ENCODE results near the gene LIMA1.

The LIMA1 gene

DNA sequence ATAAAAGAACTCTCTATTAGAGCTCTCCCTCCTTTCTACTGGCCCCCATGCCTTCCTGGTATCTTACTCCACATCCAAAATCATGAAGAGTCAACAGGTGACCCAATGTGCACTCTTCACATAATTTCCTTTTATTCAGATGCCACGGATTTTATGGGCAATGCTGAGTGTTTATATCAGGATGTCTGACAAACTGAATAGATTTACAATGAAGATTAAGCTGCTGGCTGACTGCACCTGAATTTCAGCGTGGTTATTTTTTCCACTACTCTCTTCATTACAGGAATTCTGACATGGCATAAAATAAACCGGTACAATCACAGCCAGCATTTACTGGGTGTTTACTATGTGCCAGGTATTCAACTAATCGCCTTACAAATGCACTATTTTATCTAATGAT, 86.8 kb downstream of the LIMA1 start:
- no peak overlapping the region for H3K4me3 ChIP-seq (ENCODE audit: low read depth, low read length)
- TF ChIP-seq, protein P1, sequence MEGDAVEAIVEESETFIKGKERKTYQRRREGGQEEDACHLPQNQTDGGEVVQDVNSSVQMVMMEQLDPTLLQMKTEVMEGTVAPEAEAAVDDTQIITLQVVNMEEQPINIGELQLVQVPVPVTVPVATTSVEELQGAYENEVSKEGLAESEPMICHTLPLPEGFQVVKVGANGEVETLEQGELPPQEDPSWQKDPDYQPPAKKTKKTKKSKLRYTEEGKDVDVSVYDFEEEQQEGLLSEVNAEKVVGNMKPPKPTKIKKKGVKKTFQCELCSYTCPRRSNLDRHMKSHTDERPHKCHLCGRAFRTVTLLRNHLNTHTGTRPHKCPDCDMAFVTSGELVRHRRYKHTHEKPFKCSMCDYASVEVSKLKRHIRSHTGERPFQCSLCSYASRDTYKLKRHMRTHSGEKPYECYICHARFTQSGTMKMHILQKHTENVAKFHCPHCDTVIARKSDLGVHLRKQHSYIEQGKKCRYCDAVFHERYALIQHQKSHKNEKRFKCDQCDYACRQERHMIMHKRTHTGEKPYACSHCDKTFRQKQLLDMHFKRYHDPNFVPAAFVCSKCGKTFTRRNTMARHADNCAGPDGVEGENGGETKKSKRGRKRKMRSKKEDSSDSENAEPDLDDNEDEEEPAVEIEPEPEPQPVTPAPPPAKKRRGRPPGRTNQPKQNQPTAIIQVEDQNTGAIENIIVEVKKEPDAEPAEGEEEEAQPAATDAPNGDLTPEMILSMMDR (IDR thresholded peaks at IDR 0.05; ENCODE audit: control insufficient read depth, extremely low read depth, insufficient read depth), result no peak
- DNase-seq (ENCODE audit: low read depth), result peak; percentile 87

DNA sequence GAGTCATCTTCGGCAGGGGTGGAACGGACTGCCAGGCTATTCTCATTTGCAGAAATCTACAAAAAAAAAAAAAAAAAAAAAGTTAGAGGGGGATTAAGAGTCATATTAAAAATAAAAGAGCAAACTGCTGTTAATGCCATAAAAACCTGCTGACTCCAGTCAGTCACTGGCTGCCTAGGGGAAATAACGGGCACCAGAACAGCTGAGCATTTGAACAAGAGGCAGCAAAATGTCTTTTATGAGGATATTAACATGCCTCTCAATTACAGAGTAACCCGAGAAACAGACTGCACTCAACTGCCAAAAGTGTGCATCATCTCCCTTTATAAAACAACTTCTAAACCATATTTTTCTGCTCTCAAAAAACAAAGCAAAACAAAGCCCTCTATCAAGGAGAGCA, 87.5 kb downstream of the LIMA1 start:
- no peak overlapping the region for H3K4me3 ChIP-seq (ENCODE audit: low read depth, low read length)
- DNase-seq (ENCODE audit: low read depth), result peak; percentile 48
- TF ChIP-seq, protein P1 (IDR thresholded peaks at IDR 0.05; ENCODE audit: control insufficient read depth, extremely low read depth, insufficient read depth), result no peak

DNA sequence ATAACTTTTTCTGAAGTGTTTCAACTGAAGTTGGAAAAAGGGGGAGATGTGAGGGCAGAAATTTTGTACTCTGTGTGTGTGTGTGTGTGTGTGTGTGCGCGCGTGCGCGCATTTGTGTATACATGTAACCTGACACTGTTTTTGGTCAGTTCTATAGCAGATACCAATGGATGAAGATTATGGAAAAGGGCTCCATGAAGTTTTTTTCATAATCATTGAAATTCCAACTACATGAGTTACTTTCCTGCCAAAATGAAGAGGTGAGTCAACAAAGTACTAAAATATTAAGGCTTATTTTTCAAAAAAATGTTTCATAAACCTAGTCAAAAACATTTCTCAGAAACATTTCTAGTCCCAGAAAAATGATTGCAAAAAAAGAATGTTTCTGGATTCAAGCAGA, 90.4 kb downstream of the LIMA1 start:
- TF ChIP-seq, protein P1 (IDR thresholded peaks at IDR 0.05; ENCODE audit: control insufficient read depth, extremely low read depth, insufficient read depth), result no peak
- DNase-seq (ENCODE audit: low read depth), result no peak
- no peak overlapping the region for H3K4me3 ChIP-seq (ENCODE audit: low read depth, low read length)

DNA sequence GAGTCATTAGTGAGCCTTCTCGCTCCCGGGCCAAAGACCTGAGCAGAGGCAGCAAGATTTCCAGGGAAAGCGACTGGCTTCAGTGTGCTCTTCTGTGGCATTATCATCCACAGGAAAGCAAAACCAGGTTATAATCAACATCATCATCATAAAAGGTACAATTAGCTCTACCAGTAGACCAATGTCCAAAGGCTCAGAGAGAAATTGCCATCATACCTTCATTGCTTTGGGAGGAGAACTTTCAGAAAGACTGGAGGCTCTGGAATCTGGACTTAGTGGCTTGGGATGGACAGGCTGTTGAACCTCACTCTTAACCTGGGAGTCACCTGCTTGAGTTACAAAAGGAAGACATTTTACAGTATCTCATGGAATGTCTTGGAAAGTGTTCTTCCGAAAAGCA, 91.1 kb downstream of the LIMA1 start:
- H3K4me3 ChIP-seq (ENCODE audit: low read depth, low read length), result no peak overlapping the region
- TF ChIP-seq, protein P1 (IDR thresholded peaks at IDR 0.05; ENCODE audit: control insufficient read depth, extremely low read depth, insufficient read depth), result no peak
- DNase-seq (ENCODE audit: low read depth), result no peak

DNA sequence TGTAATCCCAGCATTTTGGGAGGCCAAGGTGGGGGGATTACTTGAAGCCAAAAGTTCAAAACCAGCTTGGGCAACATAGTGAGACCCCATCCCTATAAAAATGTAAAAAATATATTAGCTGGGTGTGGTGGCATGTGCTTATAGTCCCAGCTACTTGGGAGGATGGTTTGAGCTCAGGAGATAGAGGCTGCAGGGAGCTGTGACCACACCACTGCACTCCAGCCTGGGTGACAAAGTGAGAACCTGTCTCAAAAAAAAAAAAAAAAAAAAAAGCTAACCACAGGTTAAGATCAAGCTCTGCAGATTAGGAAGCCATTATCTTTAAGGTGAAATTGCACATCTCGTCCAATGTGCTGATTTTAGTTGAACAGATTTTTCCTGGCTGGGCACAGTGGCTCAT, 92.5 kb downstream of the LIMA1 start:
- no peak overlapping the region for H3K4me3 ChIP-seq (ENCODE audit: low read depth, low read length)
- TF ChIP-seq, protein P1 (IDR thresholded peaks at IDR 0.05; ENCODE audit: control insufficient read depth, extremely low read depth, insufficient read depth), result no peak
- DNase-seq (ENCODE audit: low read depth), result no peak

DNA sequence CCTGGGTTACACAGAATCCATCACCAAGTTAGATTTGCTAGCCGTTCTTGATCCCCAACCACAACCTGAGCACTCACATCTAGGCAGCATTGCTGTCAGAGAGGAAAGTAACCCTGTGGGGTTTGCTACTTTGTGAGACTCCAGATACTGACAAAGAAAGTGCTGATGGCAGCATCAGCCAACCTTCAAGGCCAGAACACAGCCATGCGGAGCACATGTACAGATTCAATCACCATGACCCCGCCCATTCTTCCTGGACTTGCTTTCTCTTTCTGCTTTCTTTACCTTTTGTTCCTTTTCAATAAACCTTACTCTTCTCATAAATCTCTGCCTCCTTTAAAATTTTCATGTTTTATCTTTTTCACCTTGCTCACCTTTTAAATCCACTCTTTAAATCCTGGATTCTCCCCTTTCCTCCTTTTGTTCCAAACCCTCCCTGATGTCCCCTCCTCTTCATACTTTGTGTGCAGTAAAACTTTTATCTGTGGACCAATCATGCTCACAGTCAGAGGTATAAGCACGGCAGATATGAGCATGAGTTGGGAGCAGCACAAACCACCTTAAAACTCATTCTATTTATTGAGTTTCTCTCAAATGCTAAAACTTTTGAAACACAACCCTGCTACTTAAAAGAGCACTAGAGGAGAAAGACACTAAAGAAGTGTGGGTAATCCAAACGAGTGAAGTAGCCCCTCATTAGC, 94.3 kb downstream of the LIMA1 start:
- TF ChIP-seq, protein P1 (IDR thresholded peaks at IDR 0.05; ENCODE audit: control insufficient read depth, extremely low read depth, insufficient read depth), result no peak
- DNase-seq (ENCODE audit: low read depth), result no peak
- H3K4me3 ChIP-seq (ENCODE audit: low read depth, low read length), result no peak overlapping the region

DNA sequence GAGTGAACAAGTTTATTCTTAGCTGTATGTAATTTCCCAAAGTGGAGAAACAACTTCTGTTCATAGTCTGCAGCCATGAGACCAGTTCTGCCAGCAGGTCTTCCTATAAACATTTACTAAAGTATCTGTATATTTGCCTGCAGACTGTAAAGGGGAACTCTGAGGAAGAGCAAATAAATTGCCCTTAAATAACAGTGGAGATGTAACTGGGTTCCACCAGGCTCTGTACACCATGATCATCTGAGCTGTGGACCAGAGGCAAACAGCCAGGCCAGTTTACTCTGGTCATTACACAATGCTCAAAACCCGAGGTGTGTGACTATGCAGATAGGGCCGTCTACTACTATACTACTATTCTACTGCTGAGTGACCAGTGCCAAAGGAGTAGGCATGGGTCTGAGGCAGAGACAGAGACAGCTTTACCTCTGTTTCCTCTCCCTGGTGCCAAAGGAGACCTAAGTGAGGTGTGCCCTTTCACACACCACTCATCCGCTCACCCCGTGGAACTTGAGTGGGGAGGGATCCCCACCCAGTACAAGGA, 95.0 kb downstream of the LIMA1 start:
- no peak overlapping the region for H3K4me3 ChIP-seq (ENCODE audit: low read depth, low read length)
- DNase-seq (ENCODE audit: low read depth), result peak; percentile 91

More for the DNA sequence above, 95.0 kb downstream of the LIMA1 start:
- TF ChIP-seq, protein P1 (IDR thresholded peaks at IDR 0.05; ENCODE audit: control insufficient read depth, extremely low read depth, insufficient read depth), result no peak
